WERI-Rb-1 (cell line): ENCODE results near the gene EMILIN3.

Experiments
- DNase-seq: peaks from one replicate; pipeline ENCODE4 v3.0.0-alpha.2; 2020
- H3K27ac ChIP-seq: fragments of 250-450 bp; sonication (Bioruptor Pico); 2 replicates; pipeline ENCODE4 v1.5.1; 2020; ENCODE audit warnings: mild to moderate bottlenecking, moderate library complexity
- H3K27me3 ChIP-seq: fragments of 250-450 bp; sonication (Bioruptor Pico); 2 replicates; pipeline ENCODE4 v1.5.1; 2021; ENCODE audit warnings: mild to moderate bottlenecking, low read depth, moderate library complexity; ENCODE audit not compliant: insufficient read depth, severe bottlenecking
- H3K36me3 ChIP-seq: fragments of 250-450 bp; sonication (Bioruptor Pico); 2 replicates; pipeline ENCODE4 v1.5.1; 2020; ENCODE audit warnings: mild to moderate bottlenecking, moderate library complexity
- H3K4me3 ChIP-seq: 2 replicates; pipeline ENCODE4 v1.5.1; 2011; ENCODE audit warnings: low read depth, mild to moderate bottlenecking, control low read depth, low read length
- H3K9me3 ChIP-seq: fragments of 250-450 bp; sonication (Bioruptor Pico); 2 replicates; pipeline ENCODE4 v1.5.1; 2021; ENCODE audit warnings: mild to moderate bottlenecking, moderate library complexity; ENCODE audit not compliant: severe bottlenecking
- TF ChIP-seq, protein P1 (sequence below): IDR thresholded peaks from 2 replicates; pipeline ENCODE4 v1.5.1; 2011; ENCODE audit warnings: low read depth, mild to moderate bottlenecking, control low read depth, inconsistent platforms, low read length

EMILIN3 gene

DNA sequence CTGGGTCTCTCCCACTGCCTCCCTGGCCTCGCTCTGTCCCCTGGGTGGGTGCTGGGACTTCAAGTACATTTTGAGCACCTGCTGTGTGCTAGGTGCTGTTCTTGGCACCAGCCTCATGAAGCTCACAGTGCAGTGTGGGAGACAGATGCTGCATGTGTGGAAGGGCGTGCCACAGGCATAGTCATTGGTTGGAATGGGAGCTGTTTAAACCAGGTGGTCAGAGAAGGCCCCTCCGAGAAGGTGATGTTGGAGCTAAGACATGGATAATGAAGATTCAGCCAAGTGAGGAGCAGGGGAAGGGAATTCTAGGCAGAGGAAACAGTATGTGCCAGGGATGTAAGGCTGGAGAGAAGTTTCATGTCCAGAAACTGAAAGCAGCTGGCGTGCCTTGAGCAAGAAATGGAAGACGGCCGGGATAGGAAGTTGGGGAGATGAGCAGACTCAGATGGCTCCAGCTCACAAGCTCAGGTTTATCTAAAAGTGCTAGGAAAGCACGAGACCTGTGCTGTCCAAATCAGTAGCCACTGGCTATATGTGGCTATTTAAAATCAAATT is 16.1 kb downstream of the EMILIN3 start:
- Histone ChIP-seq H3K27ac (no peak overlapping the region), H3K27me3 (no peaks in the 10 kb centered on the region), H3K4me3 (no peak overlapping the region), H3K36me3 (no peaks in the 10 kb centered on the region), H3K9me3 (no peaks in the 10 kb centered on the region)
- TF ChIP-seq, protein P1, sequence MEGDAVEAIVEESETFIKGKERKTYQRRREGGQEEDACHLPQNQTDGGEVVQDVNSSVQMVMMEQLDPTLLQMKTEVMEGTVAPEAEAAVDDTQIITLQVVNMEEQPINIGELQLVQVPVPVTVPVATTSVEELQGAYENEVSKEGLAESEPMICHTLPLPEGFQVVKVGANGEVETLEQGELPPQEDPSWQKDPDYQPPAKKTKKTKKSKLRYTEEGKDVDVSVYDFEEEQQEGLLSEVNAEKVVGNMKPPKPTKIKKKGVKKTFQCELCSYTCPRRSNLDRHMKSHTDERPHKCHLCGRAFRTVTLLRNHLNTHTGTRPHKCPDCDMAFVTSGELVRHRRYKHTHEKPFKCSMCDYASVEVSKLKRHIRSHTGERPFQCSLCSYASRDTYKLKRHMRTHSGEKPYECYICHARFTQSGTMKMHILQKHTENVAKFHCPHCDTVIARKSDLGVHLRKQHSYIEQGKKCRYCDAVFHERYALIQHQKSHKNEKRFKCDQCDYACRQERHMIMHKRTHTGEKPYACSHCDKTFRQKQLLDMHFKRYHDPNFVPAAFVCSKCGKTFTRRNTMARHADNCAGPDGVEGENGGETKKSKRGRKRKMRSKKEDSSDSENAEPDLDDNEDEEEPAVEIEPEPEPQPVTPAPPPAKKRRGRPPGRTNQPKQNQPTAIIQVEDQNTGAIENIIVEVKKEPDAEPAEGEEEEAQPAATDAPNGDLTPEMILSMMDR, result no peak
- no peak for DNase-seq

DNA sequence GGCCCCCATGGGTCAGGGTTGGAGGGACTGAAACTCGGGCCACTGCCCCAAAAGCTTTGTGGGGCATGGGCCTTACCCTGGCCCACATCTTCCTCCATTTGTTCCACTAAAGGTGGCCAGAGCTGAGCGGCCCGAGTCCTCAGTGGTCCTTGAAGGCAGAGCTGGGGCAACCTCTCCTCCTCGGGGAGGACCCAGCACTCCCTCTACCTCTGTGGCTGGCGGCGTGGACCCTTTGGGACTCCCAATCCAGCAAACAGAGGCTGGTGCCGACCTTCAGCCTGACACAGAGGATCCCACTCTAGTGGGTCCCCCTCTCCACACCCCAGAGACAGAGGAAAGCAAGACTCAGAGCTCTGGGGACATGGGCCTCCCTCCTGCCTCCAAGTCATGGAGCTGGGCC is 16.7 kb downstream of the EMILIN3 start:
- TF ChIP-seq, protein P1, result no peak
- Histone ChIP-seq H3K27ac (no peak overlapping the region), H3K4me3 (no peak overlapping the region), H3K27me3 (no peaks in the 10 kb centered on the region), H3K36me3 (no peaks in the 10 kb centered on the region), H3K9me3 (no peaks in the 10 kb centered on the region)
- no peak for DNase-seq

DNA sequence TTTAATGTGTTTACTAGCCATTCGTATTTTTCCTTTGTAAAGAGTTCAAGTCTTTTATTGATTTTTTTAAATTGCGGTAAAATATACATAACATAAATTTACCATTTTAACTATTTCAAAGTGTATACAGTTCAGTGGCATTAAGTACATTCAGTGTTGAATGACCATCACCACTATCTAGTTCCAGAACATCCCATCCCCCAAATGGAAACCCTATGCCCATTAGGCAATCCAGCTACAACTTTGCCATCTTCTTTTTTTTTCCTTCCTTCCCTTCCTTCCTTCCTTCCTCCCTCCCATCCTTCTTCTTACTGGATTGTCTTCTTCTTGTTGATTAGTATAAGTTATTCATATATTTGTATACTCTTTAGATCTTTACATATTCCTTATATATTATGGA is 17.4 kb downstream of the EMILIN3 start:
- no peak for DNase-seq
- no peak overlapping the region for H3K27ac ChIP-seq
- H3K36me3 ChIP-seq, result no peaks in the 10 kb centered on the region
- no peaks in the 10 kb centered on the region for H3K9me3 ChIP-seq
- no peak overlapping the region for H3K4me3 ChIP-seq
- TF ChIP-seq, protein P1, result no peak
- no peaks in the 10 kb centered on the region for H3K27me3 ChIP-seq

DNA sequence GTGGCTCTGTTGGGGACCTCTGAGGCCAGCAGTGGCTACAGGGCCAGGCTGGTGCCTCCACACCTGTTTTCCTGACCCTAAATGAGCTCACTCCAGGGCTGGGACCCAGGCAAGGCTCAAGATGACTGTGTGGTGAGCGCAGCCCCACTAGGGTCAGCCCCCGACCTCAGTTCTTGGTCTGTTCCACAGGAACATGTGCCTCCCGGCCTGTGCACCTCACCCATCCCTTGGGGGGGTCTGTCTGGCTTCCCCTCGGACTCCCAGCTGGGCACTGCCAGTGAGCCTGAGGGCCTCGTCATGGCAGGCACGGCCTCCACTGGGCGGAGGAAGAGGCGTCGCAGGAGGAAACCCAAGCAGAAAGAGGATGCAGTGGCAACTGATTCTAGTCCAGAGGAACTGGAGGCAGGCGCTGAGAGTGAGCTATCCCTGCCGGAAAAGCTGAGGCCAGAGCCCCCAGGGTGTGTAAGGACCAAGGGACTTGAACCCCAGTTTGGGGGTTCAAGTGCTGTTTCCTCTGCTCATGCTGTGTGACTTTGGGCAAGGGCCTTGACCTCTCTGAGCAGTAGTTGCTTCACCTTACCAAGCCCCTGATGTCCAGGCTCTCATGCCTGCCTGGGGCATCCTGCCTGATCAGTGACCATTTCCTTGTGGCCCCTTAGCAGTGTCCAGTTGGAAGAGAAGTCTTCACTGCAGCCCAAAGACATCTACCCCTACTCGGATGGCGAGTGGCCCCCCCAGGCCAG is 18.0 kb downstream of the EMILIN3 start:
- Histone ChIP-seq H3K36me3 (no peaks in the 10 kb centered on the region), H3K9me3 (no peaks in the 10 kb centered on the region), H3K27me3 (no peaks in the 10 kb centered on the region), H3K4me3 (no peak overlapping the region), H3K27ac (no peak overlapping the region)
- TF ChIP-seq, protein P1, result no peak
- no peak for DNase-seq

DNA sequence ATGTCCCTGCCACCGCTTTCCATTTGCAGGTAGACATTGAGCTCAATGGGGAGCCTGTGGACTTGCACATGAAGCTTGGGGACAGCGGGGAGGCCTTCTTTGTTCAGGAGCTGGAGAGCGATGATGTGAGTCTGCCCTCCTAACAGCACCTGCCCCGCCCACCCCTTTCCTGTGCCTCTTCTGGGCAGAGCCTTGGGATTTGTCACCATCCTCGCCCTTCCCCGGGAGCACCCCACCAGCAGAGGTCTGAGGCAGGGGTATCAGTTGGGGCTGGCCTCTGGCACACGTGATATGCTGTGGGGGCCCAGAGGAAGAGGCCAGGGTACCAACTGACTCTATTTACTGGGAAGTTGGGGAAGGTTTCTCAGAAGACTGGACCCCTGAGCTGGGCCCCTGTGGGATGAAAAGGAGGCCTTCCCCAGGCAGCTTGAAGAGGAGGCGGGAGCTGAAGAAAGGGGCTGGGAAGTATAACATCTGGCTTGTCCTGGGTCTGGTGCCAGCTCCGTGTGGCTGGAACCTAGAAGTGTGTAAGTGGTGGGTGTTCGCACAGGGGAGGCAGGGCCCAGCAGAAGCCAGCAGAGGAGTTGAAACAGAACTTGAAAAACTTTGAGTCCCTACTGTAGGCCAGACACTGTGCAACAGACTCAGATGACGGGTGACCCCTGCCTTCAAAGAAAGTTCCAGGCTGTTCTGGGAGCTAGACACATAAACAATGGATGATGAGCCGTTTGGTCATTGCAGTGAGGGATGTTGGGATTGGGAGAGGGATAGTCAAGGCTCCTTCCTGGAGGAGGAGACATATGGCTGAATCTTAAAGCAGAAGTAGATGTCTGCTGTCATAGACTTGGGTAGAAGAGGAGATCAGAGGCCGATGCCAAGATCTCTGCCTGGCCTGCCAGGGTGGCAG is 18.8 kb downstream of the EMILIN3 start:
- Histone ChIP-seq H3K36me3 (no peaks in the 10 kb centered on the region), H3K9me3 (no peaks in the 10 kb centered on the region), H3K27ac (no peak overlapping the region), H3K27me3 (no peaks in the 10 kb centered on the region), H3K4me3 (no peak overlapping the region)
- no peak for DNase-seq
- TF ChIP-seq, protein P1, result no peak
